ENCODE data around the gene PKD2.
"Not testable (repeated sequence)": the region's sequence is repeated elsewhere in the genome, so short reads cannot be mapped to it uniquely, and the experiment has no call there.

Gene PKD2

GRCh38 chr4:88078579-88078978 is 71.1 kb downstream of the PKD2 start:
- DNase-seq, result no peak

- DNase-seq, result no peak
Measured at GRCh38 chr4:88080626-88081025, 73.2 kb downstream of the PKD2 start.

- no peak for DNase-seq
Measured at GRCh38 chr4:88087004-88087403, 79.6 kb downstream of the PKD2 start.

GRCh38 chr4:88090898-88091297 is 83.5 kb downstream of the PKD2 start:
- DNase-seq, result no peak

GRCh38 chr4:88091378-88091777 is 83.9 kb downstream of the PKD2 start:
- no peak for DNase-seq

GRCh38 chr4:88093874-88094273 is 86.4 kb downstream of the PKD2 start:
- no peak for DNase-seq

- DNase-seq, result no peak
Measured at GRCh38 chr4:88097301-88097700, 89.9 kb downstream of the PKD2 start.

GRCh38 chr4:88097781-88098180 is 90.3 kb downstream of the PKD2 start:
- peak; percentile 40 for DNase-seq

- DNase-seq, result no peak
Measured at GRCh38 chr4:88098993-88099752, 91.7 kb downstream of the PKD2 start.

- DNase-seq, result no peak
Measured at GRCh38 chr4:88101165-88101564, 93.7 kb downstream of the PKD2 start.

- no peak for DNase-seq
Measured at GRCh38 chr4:88102026-88102425, 94.6 kb downstream of the PKD2 start.

GRCh38 chr4:88104902-88105610 is 97.6 kb downstream of the PKD2 start:
- DNase-seq, result peak; percentile 82

GRCh38 chr4:88106205-88106604 is 98.8 kb downstream of the PKD2 start:
- DNase-seq, result peak; percentile 75

GRCh38 chr4:88107406-88108107 is 100.1 kb downstream of the PKD2 start:
- peak; percentile 6 for DNase-seq

GRCh38 chr4:88108108-88108465 is 100.7 kb downstream of the PKD2 start:
- not testable (repeated sequence) for DNase-seq

GRCh38 chr4:88108747-88109122 is 101.3 kb downstream of the PKD2 start:
- peak; percentile 41 for DNase-seq

- DNase-seq, result no peak
Measured at GRCh38 chr4:88109123-88109881, 101.9 kb downstream of the PKD2 start.

GRCh38 chr4:88110826-88111225 is 103.4 kb downstream of the PKD2 start:
- no peak for DNase-seq

- DNase-seq, result no peak
Measured at GRCh38 chr4:88112856-88113255, 105.4 kb downstream of the PKD2 start.

- DNase-seq, result no peak
Measured at GRCh38 chr4:88115587-88115986, 108.2 kb downstream of the PKD2 start.

- DNase-seq, result no peak
Measured at GRCh38 chr4:88119943-88120342, 112.5 kb downstream of the PKD2 start.

- DNase-seq, result not testable (repeated sequence)
Measured at GRCh38 chr4:88122260-88122659, 114.8 kb downstream of the PKD2 start.
